Inferior parietal cortex (tissue), 1 donor: ENCODE results near the gene GPR148.

Experiments
- DNase-seq: peaks from one replicate; pipeline ENCODE4 v3.0.0-alpha.2; 2016; ENCODE audit errors: extremely low spot score

The GPR148 gene

GRCh38 chr2:130769343-130769907 lies 40.6 kb downstream of the GPR148 start:
- DNase-seq, result no peak

- DNase-seq, result no peak
These were observed 47.7 kb downstream of the GPR148 start for GRCh38 chr2:130776550-130776949.

- DNase-seq, result no peak
These were observed 49.9 kb downstream of the GPR148 start for GRCh38 chr2:130778781-130779180.
